Sigmoid colon (tissue), 4 donors: ENCODE results near the gene SAA2.

Source experiments
- EP300 ChIP-seq, 4 donors: sonication (generic); formaldehyde crosslinking; IDR thresholded peaks; one replicate each; pipeline ENCODE4 v1.6.1; 2017; ENCODE audit warnings: antibody characterized with exemption in 4 of 4
- POLR2A ChIP-seq, 2 donors: fragments of 450-650 bp; IDR thresholded peaks; one replicate each; pipeline ENCODE4 v1.6.1; 2016; ENCODE audit warnings: antibody characterized with exemption in 2 of 2, mild to moderate bottlenecking in 2 of 2, moderate library complexity in 2 of 2
- TF ChIP-seq, protein P1 (sequence below), 4 experiments: fragments of 450-650 bp in 3 of 4; fragments of 200-600 bp in 1 of 4; IDR thresholded peaks; one replicate each; pipeline ENCODE4 v1.5.1; 2016 to 2019; ENCODE audit warnings: antibody characterized with exemption in 4 of 4, mild to moderate bottlenecking in 3 of 4, moderate library complexity in 2 of 4

DNA sequence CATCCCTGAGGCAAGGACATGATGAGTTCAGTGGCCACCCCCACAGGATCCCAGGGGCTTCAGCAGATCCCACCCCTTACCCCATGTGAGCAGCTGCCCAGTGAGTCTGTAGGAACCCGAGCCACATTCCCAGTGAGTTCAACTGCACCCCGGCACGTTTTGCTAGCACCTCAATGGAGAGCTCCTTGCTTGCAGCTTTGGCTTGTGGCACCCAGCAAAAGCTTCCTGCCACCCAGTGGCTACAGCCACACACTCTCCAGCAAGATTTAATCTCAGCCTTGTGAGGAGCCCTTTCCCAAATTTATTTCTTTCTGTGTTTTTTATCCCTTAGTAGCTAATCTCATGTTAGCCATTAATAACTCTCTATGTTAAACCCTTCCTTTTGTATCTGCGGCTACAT is 21.6 kb upstream of the SAA2 start:
- TF ChIP-seq, protein P1, sequence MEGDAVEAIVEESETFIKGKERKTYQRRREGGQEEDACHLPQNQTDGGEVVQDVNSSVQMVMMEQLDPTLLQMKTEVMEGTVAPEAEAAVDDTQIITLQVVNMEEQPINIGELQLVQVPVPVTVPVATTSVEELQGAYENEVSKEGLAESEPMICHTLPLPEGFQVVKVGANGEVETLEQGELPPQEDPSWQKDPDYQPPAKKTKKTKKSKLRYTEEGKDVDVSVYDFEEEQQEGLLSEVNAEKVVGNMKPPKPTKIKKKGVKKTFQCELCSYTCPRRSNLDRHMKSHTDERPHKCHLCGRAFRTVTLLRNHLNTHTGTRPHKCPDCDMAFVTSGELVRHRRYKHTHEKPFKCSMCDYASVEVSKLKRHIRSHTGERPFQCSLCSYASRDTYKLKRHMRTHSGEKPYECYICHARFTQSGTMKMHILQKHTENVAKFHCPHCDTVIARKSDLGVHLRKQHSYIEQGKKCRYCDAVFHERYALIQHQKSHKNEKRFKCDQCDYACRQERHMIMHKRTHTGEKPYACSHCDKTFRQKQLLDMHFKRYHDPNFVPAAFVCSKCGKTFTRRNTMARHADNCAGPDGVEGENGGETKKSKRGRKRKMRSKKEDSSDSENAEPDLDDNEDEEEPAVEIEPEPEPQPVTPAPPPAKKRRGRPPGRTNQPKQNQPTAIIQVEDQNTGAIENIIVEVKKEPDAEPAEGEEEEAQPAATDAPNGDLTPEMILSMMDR (IDR thresholded peaks at IDR 0.05): no peak
- no peak for TF ChIP-seq POLR2A (IDR thresholded peaks at IDR 0.05)
- TF ChIP-seq EP300 (IDR thresholded peaks at IDR 0.05): no peak
